Measurements from ENCODE around the gene MYL7.

The MYL7 gene

GRCh38 chr7:44094883-44095592 is 46.1 kb downstream of the MYL7 start:
- Histone ChIP-seq H3K9me3 (no peaks in the 10 kb centered on the region), H3K4me3 (no peak overlapping the region), H3K36me3 (no peaks in the 10 kb centered on the region), H3K27ac (peak overlapping the region; percentile 93 to 98), H3K27me3 (no peaks in the 10 kb centered on the region), H3K4me1 (peaks cover 0 to 74% (median 40%) of the 10 kb centered on the region in 4 donors)
- TF ChIP-seq CTCF (IDR thresholded peaks at IDR 0.05) = no peak
- no peak for DNase-seq
- intact Hi-C loops (cut with DNase I; ENCODE audit: low total_unique reads) = no loop called here

GRCh38 chr7:44094365-44094764 is 46.8 kb downstream of the MYL7 start:
- Histone ChIP-seq H3K36me3 (no peaks in the 10 kb centered on the region), H3K9me3 (no peaks in the 10 kb centered on the region), H3K4me1 (peaks cover 0 to 74% (median 40%) of the 10 kb centered on the region in 4 donors), H3K27ac (peak overlapping the region; percentile 93 to 98), H3K27me3 (no peaks in the 10 kb centered on the region), H3K4me3 (no peak overlapping the region)
- intact Hi-C loops (cut with DNase I; ENCODE audit: low total_unique reads) = no loop called here
- TF ChIP-seq CTCF (IDR thresholded peaks at IDR 0.05) = no peak
- no peak for DNase-seq

- Histone ChIP-seq H3K36me3 (no peaks in the 10 kb centered on the region), H3K27me3 (no peaks in the 10 kb centered on the region), H3K4me1 (peaks cover 0 to 75% (median 50%) of the 10 kb centered on the region in 4 donors), H3K27ac (peak overlapping the region; percentile 93 to 98), H3K4me3 (no peak overlapping the region), H3K9me3 (no peaks in the 10 kb centered on the region)
- TF ChIP-seq CTCF (IDR thresholded peaks at IDR 0.05) = no peak
- no peak for DNase-seq
- intact Hi-C loops (cut with DNase I; ENCODE audit: low total_unique reads) = no loop called here
Measured at GRCh38 chr7:44093102-44093641, 48.0 kb downstream of the MYL7 start.
